Activated T-cell treated with anti-CD3 and anti-CD28 coated beads for 1 hour (primary cell): ENCODE data around the gene PATL1.

Experiments
- DNase-seq: peaks from one replicate; pipeline ENCODE4 v3.0.0-alpha.2; 2020; ENCODE audit warnings: low read depth

PATL1 gene

DNA sequence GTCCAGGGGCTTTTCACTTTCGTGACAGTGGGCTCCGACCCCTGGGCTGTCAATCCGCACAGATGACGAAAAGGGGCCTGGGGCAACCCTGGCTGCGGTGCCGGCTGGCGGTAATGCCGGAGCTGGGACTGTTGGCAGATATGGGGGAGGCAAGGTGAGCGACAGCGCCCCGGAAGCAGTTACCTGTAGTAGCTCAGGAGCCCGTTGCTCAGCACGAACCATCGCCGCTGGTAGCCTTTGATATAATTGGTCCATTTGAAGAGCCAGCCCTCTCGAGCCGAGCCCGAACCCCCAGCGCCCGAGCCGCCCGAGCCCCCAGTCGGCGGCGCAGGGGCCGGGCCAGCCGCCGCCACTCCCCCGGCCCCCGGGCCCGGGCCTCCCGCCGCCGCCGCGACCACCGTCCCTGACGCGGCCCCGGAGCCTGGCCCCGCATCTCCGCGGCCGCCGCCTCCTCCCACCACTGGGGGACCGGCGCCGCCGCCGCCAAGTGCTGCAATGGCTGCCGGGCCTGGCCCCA lies 53.7 kb downstream of the PATL1 start:
- DNase-seq, result peak; percentile 47

DNA sequence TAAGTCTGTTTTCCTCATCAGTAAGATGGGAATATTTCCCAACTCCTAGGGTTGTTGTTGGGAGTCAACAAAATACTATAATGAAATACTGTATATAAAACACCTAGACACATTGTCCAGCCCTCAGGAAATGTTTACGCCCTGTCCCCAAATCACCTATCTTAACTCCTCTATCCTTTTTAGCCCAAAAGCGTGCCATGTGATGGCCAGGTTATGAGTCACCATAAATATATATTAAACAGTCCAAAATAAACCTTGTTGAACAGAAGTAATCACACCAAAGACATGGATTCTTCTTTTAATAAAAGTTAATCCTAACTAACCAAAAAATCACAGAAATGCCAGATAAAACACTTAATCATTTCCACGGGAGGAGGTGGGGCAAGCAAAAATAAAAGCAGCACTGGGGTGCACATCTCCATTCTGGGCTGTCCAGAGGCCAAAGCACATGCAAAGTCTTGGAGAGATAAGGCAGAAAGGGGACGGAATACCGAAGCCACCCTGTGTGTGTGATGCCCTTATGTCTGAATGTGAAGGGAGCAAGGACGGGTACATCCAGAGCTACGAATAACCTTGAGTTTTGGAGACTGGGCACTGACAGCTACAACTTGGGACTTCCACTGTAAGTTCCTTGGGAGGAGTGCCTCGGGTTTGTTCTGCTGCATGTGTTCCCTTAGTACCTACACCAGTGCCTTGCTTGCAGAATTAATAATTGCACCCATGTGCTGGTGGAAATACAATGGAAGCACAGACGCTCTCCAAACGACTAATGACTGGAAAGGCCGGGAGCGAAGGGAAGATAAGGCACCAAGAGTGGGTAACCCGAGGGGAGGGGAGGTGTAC lies 54.3 kb downstream of the PATL1 start:
- DNase-seq, result no peak

DNA sequence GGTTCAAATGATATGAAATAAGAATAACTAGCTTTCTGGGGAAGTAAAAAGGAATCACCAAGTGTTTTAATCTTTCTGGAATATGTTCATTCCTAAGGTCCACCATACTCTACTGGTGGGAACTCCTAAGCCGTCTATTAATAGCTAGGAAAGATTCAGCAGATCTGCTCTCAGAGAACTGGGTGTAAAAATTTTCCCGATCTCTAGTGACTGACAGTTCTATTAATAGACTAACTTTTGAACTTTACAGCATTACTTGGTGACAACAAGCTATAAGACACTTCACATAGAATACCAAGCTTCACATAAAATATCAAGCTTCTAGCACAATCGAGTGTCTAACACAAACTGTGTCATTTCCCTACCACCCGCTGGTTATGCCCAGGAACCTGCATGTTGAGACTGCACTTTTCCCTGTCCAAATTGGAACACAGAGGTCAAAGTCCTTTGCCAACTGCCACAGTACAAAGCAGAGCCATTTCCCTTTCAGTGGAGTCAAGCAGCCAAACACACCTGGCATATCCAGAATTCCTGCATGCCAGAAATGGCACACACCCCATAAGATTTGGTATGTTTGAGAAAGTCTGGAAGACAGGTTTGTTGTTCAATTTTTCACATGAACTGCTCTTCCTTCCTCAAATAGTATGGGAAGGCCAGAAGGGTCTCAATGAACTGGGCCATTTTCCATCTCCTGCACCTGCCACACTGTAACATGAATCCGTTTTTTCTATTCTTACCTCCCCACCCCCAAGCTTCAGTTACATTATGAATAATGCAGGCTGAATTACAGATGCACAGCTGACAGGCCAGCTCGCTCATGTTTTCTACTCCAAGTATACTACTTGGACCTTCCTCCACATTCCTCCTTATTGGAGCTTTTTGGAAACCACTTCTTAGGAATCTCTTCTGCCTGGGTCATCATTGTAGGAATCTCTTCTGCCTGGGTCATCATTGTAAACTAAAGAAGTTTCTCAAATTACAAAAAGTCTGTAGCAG lies 57.0 kb downstream of the PATL1 start:
- no peak for DNase-seq

DNA sequence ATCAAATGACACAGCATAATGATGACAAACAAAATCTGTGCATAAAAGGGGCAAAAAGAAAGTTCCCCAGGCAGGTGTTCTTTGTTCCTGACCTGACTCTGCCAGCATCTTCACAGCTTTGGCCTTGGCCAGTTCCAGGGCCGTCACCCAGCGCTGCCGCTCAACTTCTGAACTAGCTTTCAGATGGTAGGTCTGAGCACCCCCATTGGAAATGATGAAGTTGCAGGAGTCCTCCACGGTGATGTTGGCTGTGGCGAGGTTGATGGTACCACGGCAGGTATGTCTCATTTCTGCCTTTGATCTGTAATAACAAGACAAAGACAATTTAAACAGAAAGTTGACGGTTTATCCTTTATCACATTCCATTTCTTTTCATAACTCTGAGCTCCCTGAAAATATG lies 58.5 kb downstream of the PATL1 start:
- no peak for DNase-seq

DNA sequence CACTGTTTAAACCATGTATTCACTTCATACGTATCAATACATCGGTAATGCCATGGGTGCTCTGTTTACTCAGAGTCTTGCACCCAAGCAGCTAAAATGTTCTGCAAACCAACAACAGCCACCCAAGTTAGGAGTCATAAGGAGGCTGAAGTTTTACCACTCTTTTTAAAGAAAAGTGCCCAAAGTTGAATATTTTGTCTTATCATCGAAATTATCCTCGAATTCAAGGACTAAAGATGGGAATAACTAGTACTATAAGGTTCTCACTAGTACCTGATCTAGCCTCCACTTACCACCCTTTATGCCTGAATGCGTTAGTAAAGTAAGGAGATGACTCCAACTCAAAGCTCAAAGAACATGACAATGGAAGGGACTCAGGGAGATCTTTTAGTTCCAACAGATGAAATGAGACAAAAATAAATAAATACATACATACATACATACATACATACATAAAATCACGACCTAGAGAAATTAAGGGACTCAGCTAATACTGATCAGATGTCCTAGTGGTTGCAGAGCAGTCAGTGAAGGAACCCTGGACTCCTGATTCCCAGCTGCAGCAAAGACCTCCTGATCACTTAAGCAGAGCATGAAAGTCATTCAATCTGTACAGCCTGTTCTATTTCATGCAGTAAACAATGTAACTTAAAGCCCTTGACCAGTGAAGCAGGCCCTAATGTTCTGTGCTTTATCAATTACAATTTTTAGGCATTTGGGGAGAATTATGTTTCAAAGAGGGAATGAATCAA lies 61.0 kb downstream of the PATL1 start:
- no peak for DNase-seq

DNA sequence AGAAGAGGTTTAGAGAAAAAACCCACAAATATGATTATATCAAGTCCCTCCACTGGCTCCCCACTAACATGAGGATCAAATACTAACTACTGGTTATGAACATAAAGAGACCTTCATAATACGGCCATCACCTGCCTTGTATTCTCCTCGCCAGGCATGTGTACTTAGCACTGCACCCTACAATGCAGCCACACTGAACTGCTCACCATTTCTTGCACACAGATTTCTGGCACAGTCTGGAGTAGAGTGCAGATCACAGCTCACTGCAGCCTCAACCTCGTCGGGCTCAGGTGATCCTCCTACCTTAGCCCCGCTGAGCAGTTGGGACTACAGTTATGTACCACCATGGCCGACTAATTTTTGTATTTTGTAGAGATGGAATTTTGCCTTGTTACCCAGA lies 66.4 kb downstream of the PATL1 start:
- DNase-seq, result no peak

DNA sequence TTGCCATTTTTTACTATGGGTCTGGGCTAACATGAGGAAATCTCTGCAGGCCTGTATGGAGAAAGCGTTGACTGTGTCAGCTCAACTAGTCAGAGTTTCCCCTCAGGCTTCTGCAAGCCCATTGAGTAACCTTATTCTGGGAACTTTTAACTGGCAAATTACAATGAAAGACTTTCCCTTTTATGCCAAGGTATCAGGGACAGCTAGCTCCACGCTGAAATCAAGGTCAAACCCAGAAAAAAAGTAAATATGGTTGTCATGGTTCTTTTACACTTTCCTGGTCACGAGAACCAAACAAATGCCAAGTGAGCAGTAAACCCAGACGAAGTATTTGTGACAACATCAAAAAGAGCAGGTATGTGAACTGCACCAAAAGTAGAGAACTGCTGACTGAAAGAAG lies 67.0 kb downstream of the PATL1 start:
- no peak for DNase-seq

DNA sequence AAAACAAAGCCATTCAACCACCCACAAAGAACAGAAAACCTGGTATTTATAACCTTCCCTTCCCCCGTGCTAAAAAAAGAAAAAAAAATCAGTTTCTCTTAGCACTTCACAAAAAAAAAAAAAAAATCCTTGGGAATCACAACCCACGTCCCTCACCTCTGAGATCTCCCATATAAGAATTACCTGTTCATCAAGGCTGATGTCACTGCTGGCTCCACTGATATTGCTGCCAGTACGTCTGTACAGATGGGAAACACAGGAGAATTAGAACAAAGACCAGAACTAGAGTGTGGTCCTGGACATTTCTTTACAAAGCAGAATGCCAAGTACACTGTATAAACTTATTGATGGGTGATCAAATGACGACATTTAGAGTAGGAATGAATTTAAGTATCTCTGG lies 68.2 kb downstream of the PATL1 start:
- no peak for DNase-seq

DNA sequence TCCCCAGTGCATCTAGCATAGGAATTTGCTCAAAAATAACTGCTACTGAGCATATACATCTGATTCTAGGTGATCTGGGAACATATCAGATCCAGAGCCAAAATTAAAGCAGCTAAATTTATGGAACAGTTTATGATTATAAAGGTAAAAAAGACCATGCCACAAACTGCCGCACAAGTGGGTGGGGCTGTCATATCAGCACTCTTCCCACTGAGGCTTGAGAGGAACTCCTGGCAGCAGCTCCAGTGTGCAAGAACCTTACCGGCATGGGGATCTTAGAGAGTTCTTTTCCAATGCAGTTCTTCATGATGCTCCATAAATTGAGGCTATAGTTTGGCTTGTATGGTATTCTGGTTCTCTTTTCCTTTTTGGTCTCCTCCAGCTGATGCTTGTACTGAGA lies 68.6 kb downstream of the PATL1 start:
- no peak for DNase-seq

DNA sequence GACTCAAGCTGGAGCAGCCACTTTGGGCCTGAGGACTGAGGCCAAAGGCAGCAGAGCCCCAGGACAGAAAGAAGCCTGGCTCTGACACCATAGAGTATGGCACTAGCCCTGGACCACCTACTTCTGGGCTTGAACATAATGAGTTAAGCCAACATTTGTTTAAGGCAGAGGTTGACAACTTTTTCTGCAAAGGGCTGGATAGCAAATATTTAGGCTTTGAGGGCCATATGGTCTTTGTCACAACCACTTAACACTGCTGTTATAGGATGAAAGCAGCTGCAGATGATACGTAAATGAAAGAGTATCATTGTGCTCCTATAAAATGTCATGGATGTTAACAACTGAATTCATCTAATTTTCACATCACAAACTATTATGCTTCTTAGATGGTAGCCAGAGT lies 69.9 kb downstream of the PATL1 start:
- DNase-seq, result no peak
